ENCODE data around the gene IFI27L2.

The IFI27L2 gene

GRCh38 chr14:94102768-94103482 is 26.5 kb downstream of the IFI27L2 start:
- ChIA-PET POLR2A (no interaction called here), CTCF (interaction anchor here (1.5 kb wide), 1 partner anchor 10 kb away, joined by 4 read pairs; no protein-coding TSS in a partner anchor)
- TF ChIP-seq, protein P1, sequence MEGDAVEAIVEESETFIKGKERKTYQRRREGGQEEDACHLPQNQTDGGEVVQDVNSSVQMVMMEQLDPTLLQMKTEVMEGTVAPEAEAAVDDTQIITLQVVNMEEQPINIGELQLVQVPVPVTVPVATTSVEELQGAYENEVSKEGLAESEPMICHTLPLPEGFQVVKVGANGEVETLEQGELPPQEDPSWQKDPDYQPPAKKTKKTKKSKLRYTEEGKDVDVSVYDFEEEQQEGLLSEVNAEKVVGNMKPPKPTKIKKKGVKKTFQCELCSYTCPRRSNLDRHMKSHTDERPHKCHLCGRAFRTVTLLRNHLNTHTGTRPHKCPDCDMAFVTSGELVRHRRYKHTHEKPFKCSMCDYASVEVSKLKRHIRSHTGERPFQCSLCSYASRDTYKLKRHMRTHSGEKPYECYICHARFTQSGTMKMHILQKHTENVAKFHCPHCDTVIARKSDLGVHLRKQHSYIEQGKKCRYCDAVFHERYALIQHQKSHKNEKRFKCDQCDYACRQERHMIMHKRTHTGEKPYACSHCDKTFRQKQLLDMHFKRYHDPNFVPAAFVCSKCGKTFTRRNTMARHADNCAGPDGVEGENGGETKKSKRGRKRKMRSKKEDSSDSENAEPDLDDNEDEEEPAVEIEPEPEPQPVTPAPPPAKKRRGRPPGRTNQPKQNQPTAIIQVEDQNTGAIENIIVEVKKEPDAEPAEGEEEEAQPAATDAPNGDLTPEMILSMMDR (IDR thresholded peaks at IDR 0.05; ENCODE audit: control extremely low read depth, extremely low read depth, low read depth, missing control alignments) = no peak

GRCh38 chr14:94101748-94102147 is 27.7 kb downstream of the IFI27L2 start:
- TF ChIP-seq, protein P1 (IDR thresholded peaks at IDR 0.05; ENCODE audit: control extremely low read depth, extremely low read depth, low read depth, missing control alignments) = no peak
- ChIA-PET POLR2A (no interaction called here), CTCF (no interaction called here)
- no peak for DNase-seq (ENCODE audit: extremely low spot score)

More at GRCh38 chr14:94102768-94103482, 26.5 kb downstream of the IFI27L2 start:
- no peak for DNase-seq (ENCODE audit: extremely low spot score)

DNA sequence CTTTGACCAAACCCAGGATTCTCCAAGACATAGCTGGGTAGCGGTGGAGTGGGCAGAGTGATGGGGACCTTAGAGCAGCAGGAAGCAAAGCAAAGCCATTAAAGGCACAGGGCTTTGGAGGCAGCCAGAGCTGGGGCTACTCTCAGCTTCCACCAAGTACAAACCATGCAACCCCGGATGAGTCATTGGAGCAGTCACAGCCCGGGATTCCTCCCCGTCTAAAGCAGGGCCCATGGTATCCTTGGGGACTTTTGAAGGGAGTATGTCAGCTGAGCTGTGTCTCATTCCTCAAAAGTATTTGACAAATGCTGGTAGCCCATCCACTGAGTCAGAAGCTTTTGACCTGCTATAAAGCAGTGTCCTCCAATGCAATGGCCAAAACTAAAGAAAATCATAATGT is 28.6 kb downstream of the IFI27L2 start:
- CTCF ChIA-PET = interaction anchor here (0.7 to 3.9 kb wide), 3 partner anchors 9 to 36 kb away, joined by 3 to 14 read pairs (median 4); no protein-coding TSS in a partner anchor
- POLR2A ChIA-PET = interaction anchor here (0.6 kb wide), 1 partner anchor 33 kb away, joined by 4 read pairs; no protein-coding TSS in a partner anchor
- TF ChIP-seq, protein P1 (IDR thresholded peaks at IDR 0.05; ENCODE audit: control extremely low read depth, extremely low read depth, low read depth, missing control alignments) = no peak
- no peak for DNase-seq (ENCODE audit: extremely low spot score)

GRCh38 chr14:94099006-94099405 is 30.4 kb downstream of the IFI27L2 start:
- no peak for DNase-seq (ENCODE audit: extremely low spot score)
- ChIA-PET CTCF (interaction anchor here (1.2 to 3.9 kb wide), 3 partner anchors 9 to 63 kb away, joined by 5 to 14 read pairs (median 5); no protein-coding TSS in a partner anchor), POLR2A (interaction anchor here (1.6 kb wide), 1 partner anchor 18 kb away, joined by 4 read pairs; the partner anchor contains the start of genes DDX24 and IFI27L1)
- TF ChIP-seq, protein P1 (IDR thresholded peaks at IDR 0.05; ENCODE audit: control extremely low read depth, extremely low read depth, low read depth, missing control alignments) = no peak

DNA sequence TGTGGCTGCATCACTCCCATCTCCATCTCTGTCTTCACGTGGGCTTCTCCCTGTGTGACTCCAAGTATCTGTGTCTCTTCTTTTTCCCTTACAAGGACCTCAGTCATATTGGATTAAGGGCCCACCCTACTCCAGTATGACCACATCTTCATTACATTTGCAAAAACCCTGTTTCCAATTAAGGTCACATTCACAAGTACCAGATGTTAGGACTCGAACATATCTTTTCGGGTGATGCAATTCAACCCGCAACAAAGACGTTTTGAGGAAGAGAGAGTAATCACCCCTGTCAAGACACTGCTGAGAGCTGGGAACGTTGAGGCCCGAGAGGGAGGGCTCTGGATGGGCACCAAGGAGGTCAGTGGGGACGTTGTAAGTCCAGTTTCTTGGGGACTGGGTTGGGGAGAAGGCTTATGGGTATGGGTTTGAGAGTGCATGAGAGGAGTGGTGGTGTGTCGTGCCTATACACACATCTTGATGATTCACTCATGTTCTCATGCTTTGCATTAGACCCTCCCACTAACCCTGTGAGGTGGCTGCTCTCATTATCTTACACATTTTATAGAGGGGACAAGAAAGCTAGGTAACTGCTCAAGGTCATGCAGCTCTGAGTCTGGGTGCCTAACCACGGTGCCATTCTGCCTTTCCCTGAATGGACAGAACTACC is 30.9 kb downstream of the IFI27L2 start:
- ChIA-PET CTCF (interaction anchor here (1.2 to 3.9 kb wide), 3 partner anchors 9 to 62 kb away, joined by 5 to 14 read pairs (median 5); no protein-coding TSS in a partner anchor), POLR2A (no interaction called here)

DNA sequence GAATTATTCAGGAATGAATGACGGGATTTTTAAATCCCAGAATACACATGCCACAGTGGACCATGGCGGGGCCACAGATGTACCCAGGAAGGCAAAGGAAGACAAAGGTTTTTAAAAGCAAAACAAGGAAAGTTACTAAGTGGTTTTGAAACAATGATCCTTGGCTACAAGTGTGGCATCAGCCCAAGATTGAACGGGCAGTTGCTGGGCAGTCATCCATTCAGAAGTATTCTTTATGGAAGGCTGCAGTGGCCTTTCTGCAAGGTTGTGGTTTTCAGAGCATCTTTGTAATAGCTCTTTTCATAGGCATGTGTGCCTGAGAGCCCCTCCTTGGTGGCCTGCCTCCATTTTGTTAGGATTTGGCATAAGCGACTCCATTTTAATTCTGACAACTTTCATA is 32.3 kb downstream of the IFI27L2 start:
- ChIA-PET POLR2A (interaction anchor here (0.6 kb wide), 1 partner anchor 16 kb away, joined by 3 read pairs; the partner anchor contains the start of genes DDX24 and IFI27L1), CTCF (no interaction called here)
- TF ChIP-seq, protein P1 (IDR thresholded peaks at IDR 0.05; ENCODE audit: control extremely low read depth, extremely low read depth, low read depth, missing control alignments) = no peak
- no peak for DNase-seq (ENCODE audit: extremely low spot score)

More for the DNA sequence above, 30.9 kb downstream of the IFI27L2 start:
- TF ChIP-seq, protein P1 (IDR thresholded peaks at IDR 0.05; ENCODE audit: control extremely low read depth, extremely low read depth, low read depth, missing control alignments) = no peak
- DNase-seq (ENCODE audit: extremely low spot score) = no peak
